Thoracic aorta (tissue), 2 donors: ENCODE measurements around the gene KRTAP12-3. TPM values are rescaled to one million over a fixed set of nuclear protein-coding genes. Genes with fewer than 3 reads are reported as not detected.
"Not testable (repeated sequence)": the region's sequence is repeated elsewhere in the genome, so short reads cannot be mapped to it uniquely, and the experiment has no call there.

Source experiments
- ATAC-seq: fragments of 150-250 bp; one replicate; pipeline ENCODE4 v1.8.0; 2017; ENCODE audit warnings: low read depth; ENCODE audit not compliant: insufficient number of reproducible peaks, low FRiP score
- DNase-seq: peaks from one replicate; pipeline ENCODE4 v3.0.0-alpha.2; 2020; ENCODE audit warnings: low spot score
- H3K27ac ChIP-seq, 2 donors: fragments of 200-600 bp; sonication (generic); 1 replicate in 1 of 2; 2 replicates in 1 of 2; pipeline ENCODE4 v1.5.1; 2016; ENCODE audit warnings: mild to moderate bottlenecking in 2 of 2, moderate library complexity in 2 of 2
- H3K27me3 ChIP-seq: fragments of 200-600 bp; sonication (generic); replicated peaks from 2 replicates; pipeline ENCODE4 v1.6.0; 2016; ENCODE audit warnings: mild to moderate bottlenecking; ENCODE audit not compliant: insufficient read depth
- H3K36me3 ChIP-seq: fragments of 200-600 bp; sonication (generic); one replicate; pipeline ENCODE4 v1.5.1; 2016
- H3K4me1 ChIP-seq, 2 donors: fragments of 200-600 bp; sonication (generic); 1 replicate in 1 of 2; 2 replicates in 1 of 2; pipeline versions ENCODE4 v1.5.1 to v1.6.0; 2016; ENCODE audit warnings: low read depth in 2 of 2, mild to moderate bottlenecking in 1 of 2; ENCODE audit not compliant: control insufficient read depth in 1 of 2
- H3K4me3 ChIP-seq: fragments of 200-600 bp; sonication (generic); 2 replicates; pipeline ENCODE4 v1.5.1; 2016; ENCODE audit warnings: mild to moderate bottlenecking
- H3K9me3 ChIP-seq: fragments of 200-600 bp; sonication (generic); 2 replicates; pipeline ENCODE4 v1.5.1; 2016
- total RNA-seq, 2 donors: library from RNA; depleted of rRNA; stranded (reverse); fragments of >200 nt; gene quantifications; one replicate each; pipeline versions ENCODE4 v1.1.0 to v1.2.3, GENCODE V29; 2016
- TF ChIP-seq, protein P1 (sequence below): fragments of 200-600 bp; sonication (generic); IDR thresholded peaks from one replicate; pipeline ENCODE4 v1.5.1; 2019; ENCODE audit warnings: antibody characterized with exemption

KRTAP12-3 gene
- total RNA-seq, 2 donors from 2014 or later, result not detected

DNA sequence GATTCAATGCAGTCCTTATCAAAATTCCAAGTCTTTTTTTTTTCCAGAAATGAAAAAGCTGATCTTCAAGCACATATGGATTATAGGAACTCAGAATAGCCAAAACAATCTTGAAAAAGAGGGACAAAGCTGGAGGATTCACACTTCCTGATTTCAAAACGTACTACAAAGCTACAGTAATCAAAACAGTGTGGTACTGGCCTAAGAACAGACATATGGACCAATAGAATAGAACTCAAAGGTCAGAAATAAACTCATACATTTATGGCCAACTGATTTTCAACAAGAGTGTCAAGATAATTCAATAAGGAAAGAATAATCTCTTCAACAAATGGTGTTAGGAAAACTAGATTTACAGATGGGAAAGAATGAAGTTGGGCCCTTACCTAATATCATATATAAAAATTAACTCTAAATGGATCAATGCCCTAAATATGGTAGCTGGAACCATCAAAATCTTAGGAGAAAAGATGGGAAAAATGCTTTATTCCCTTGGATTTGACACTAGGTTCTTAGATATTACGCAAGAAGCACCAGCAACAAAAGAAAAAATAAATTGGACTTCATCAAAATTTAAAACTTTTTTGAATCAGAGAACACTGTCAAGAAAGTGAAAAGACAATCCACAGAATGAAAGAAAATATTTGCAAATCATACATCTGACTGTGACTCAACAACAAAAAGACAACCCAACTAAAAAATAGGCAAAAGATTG, 35.2 kb downstream of the KRTAP12-3 start:
- no peak for DNase-seq
- H3K27me3 ChIP-seq, result no peaks in the 10 kb centered on the region
- H3K4me3 ChIP-seq, result no peak overlapping the region
- H3K9me3 ChIP-seq, result peaks cover 15% of the 10 kb centered on the region
- H3K4me1 ChIP-seq, result no peaks in the 10 kb centered on the region
- H3K36me3 ChIP-seq, result no peaks in the 10 kb centered on the region
- ATAC-seq, result no peak
- no peak overlapping the region for H3K27ac ChIP-seq
- TF ChIP-seq, protein P1, sequence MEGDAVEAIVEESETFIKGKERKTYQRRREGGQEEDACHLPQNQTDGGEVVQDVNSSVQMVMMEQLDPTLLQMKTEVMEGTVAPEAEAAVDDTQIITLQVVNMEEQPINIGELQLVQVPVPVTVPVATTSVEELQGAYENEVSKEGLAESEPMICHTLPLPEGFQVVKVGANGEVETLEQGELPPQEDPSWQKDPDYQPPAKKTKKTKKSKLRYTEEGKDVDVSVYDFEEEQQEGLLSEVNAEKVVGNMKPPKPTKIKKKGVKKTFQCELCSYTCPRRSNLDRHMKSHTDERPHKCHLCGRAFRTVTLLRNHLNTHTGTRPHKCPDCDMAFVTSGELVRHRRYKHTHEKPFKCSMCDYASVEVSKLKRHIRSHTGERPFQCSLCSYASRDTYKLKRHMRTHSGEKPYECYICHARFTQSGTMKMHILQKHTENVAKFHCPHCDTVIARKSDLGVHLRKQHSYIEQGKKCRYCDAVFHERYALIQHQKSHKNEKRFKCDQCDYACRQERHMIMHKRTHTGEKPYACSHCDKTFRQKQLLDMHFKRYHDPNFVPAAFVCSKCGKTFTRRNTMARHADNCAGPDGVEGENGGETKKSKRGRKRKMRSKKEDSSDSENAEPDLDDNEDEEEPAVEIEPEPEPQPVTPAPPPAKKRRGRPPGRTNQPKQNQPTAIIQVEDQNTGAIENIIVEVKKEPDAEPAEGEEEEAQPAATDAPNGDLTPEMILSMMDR, result no peak

DNA sequence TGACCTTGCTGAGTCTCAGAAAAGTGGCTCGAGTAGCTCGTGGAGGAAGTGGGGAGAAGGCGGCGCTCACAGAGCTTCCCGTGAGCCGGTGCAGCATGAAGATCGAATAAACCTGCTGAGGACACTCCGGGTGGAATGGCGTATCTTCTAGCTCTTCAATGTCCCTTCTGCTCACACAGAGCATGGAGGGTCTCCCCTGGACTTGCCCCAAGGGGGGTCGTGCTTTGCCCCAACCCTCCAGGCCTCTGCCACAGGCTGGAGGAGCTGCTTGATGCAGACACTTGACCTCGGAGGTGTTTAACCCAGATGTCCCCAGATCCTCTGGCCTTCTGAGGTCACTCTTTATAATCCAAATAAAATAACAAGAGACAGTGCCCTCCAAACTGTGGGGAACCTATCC, 37.0 kb downstream of the KRTAP12-3 start:
- no peaks in the 10 kb centered on the region for H3K36me3 ChIP-seq
- ATAC-seq (no peak), DNase-seq (no peak)
- TF ChIP-seq, protein P1, result no peak
- H3K4me3 ChIP-seq, result no peak overlapping the region
- H3K27ac ChIP-seq, result no peak overlapping the region
- no peaks in the 10 kb centered on the region for H3K27me3 ChIP-seq
- peaks cover 15% of the 10 kb centered on the region for H3K9me3 ChIP-seq
- H3K4me1 ChIP-seq, result no peaks in the 10 kb centered on the region

DNA sequence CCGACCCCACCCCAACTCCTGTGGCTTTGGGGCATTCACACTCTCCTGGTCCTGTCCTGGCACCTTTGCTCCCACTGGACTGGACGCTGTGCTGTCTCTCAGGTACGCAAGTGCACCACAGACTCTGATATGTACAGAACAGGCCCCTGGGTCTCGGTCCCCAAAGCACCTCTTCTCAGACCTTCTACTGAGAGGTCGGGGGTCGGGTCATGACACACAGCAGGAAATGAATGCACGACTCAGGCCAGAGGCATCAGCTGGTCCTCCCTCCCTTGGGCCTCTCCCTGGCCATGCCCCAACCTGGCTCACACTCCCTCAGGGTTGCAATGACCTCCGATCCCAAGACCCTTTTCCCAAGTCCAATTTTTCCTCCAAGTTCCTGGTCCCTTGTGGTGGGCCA, 37.5 kb downstream of the KRTAP12-3 start:
- Histone ChIP-seq H3K9me3 (peaks cover 15% of the 10 kb centered on the region), H3K27me3 (no peaks in the 10 kb centered on the region), H3K36me3 (no peaks in the 10 kb centered on the region), H3K27ac (no peak overlapping the region), H3K4me1 (no peaks in the 10 kb centered on the region), H3K4me3 (no peak overlapping the region)
- TF ChIP-seq, protein P1, result no peak
- DNase-seq (no peak), ATAC-seq (no peak)

DNA sequence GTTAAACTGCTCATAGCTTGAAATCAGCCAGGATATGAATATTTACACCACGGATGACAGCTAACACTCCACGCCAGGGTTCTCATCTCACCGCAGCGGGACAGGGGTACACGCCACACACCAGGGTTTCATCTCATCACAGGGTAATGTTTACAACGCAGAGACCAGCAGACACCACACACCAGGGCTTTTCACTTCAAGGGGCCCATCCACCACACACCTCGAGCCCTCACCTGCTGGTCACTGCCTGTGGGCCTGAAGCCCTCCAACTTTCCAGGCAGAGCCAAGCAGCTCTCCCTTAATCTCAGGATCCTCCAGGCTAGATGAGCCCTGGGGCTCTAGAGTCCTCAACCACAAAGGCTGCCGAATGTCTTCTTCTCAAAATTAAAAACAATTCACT, 37.9 kb downstream of the KRTAP12-3 start:
- Histone ChIP-seq H3K36me3 (no peaks in the 10 kb centered on the region), H3K4me1 (no peaks in the 10 kb centered on the region), H3K4me3 (no peak overlapping the region), H3K27ac (no peak overlapping the region), H3K9me3 (peaks cover 15% of the 10 kb centered on the region), H3K27me3 (no peaks in the 10 kb centered on the region)
- TF ChIP-seq, protein P1, result no peak
- DNase-seq (no peak), ATAC-seq (no peak)

DNA sequence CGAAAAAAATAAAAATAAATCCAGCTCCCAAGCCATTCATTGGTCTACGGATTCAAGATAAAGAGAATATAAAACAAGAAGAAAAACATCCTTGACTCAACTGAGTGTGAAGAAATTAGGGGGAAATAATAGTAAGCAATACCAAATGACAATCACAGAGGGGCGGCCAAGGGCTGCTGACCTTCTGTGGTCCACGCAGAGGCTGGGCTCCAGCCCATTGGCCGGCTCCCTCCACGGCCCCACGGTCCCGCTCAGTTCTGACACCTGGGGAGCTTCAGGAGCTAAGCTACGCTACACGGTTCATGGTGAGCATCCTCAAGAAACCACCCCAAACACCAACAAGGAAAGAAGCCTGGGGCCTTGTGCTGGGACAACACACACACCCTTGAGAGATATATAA, 38.8 kb downstream of the KRTAP12-3 start:
- ATAC-seq, result no peak
- peaks cover 15% of the 10 kb centered on the region for H3K9me3 ChIP-seq

DNA sequence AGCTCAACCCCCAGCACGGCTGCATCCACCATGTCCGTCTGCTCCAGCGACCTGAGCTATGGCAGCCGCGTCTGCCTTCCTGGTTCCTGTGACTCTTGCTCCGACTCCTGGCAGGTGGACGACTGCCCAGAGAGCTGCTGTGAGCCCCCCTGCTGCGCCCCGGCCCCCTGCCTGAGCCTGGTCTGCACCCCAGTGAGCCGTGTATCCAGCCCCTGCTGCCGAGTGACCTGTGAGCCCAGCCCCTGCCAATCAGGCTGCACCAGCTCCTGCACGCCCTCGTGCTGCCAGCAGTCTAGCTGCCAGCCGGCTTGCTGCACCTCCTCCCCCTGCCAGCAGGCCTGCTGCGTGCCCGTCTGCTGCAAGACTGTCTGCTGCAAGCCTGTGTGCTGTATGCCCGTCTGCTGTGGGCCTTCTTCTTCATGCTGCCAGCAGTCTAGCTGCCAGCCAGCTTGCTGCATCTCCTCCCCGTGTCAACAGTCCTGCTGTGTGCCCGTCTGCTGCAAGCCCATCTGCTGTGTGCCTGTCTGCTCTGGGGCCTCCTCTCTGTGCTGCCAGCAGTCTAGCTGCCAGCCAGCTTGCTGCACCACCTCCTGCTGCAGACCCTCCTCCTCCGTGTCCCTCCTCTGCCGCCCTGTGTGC, 39.6 kb downstream of the KRTAP12-3 start, which contains the start of gene KRTAP10-12:
Gene KRTAP10-12 (plus strand): TSS at position 1 of the 639 bp plus-strand sequence. CDS start 30 bp downstream, at position 31.
- H3K27ac ChIP-seq, ATAC-seq, H3K4me3 ChIP-seq, DNase-seq, H3K4me1 ChIP-seq, H3K27me3 ChIP-seq, H3K36me3 ChIP-seq: not testable (repeated sequence)
- peaks cover 15% of the 10 kb centered on the region for H3K9me3 ChIP-seq

More for the DNA sequence above, 38.8 kb downstream of the KRTAP12-3 start:
- no peak for DNase-seq
- Histone ChIP-seq H3K27ac (no peak overlapping the region), H3K4me3 (no peak overlapping the region), H3K36me3 (no peaks in the 10 kb centered on the region), H3K27me3 (no peaks in the 10 kb centered on the region), H3K4me1 (no peaks in the 10 kb centered on the region)
- TF ChIP-seq, protein P1, result no peak
